ENCODE results near the gene CCNF. TPM values are rescaled to one million over a fixed set of nuclear protein-coding genes. Genes with fewer than 3 reads are reported as not detected.
A peak's percentile ranks its signal among the peaks of the same experiment; 100 is the strongest.

CCNF gene
- total RNA-seq, 2 experiments from 2014 or later: 0.81 to 1.3 TPM

DNA sequence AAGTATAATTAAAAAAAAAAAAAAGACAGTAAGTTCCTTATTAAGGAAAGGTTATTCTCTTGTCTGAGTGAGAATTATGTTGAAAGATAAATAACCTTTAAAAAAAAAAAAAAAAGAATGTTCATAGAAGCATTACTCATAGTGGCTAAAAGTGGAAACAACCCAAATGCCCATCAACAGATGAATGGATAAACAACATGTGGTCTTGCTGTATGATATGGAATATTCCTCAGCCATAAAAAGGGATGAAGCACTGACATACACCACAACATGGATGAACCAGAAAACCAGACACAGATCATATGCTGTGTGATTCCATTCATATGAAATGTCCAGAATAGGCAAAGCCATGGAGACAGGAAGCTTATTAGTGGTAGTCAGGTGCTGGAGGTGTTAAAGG, 9.2 kb upstream of the CCNF start:
- Histone ChIP-seq H3K36me3 (ENCODE audit: insufficient read depth, low read length) (no peaks in the 10 kb centered on the region), H3K27me3 (ENCODE audit: control insufficient read depth in 1 of 2, insufficient read depth in 2 of 2, low read length in 2 of 2) (peaks cover 0 to 3% of the 10 kb centered on the region in 2 experiments), H3K27ac (ENCODE audit: low read depth in 1 of 2, low read length in 2 of 2) (no peak overlapping the region), H3K4me3 (ENCODE audit: low read length) (no peak overlapping the region), H3K9me3 (ENCODE audit: control insufficient read depth in 1 of 2, insufficient read depth in 1 of 2, low read length in 2 of 2) (no peaks in the 10 kb centered on the region), H3K4me1 (ENCODE audit: insufficient read depth, low read length) (peaks cover 5% of the 10 kb centered on the region)
- Mint-ChIP-seq H3K4me1 (ENCODE audit: low read depth) (no peaks in the 10 kb centered on the region), H3K36me3 (ENCODE audit: low read depth) (no peaks in the 10 kb centered on the region), H3K27ac (no peak overlapping the region), H3K4me3 (no peak overlapping the region), H3K27me3 (peaks cover 9% of the 10 kb centered on the region), H3K9me3 (no peaks in the 10 kb centered on the region)
- DNase-seq: no peak
- ChIA-PET CTCF (interaction anchor here (1.2 kb wide), 1 partner anchor 82 kb away, joined by 3 read pairs; no protein-coding TSS in a partner anchor), POLR2A (no interaction called here)
- TF ChIP-seq, protein P1, sequence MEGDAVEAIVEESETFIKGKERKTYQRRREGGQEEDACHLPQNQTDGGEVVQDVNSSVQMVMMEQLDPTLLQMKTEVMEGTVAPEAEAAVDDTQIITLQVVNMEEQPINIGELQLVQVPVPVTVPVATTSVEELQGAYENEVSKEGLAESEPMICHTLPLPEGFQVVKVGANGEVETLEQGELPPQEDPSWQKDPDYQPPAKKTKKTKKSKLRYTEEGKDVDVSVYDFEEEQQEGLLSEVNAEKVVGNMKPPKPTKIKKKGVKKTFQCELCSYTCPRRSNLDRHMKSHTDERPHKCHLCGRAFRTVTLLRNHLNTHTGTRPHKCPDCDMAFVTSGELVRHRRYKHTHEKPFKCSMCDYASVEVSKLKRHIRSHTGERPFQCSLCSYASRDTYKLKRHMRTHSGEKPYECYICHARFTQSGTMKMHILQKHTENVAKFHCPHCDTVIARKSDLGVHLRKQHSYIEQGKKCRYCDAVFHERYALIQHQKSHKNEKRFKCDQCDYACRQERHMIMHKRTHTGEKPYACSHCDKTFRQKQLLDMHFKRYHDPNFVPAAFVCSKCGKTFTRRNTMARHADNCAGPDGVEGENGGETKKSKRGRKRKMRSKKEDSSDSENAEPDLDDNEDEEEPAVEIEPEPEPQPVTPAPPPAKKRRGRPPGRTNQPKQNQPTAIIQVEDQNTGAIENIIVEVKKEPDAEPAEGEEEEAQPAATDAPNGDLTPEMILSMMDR (IDR thresholded peaks at IDR 0.05): no peak
- intact Hi-C loops (cut with DNase I, micrococcal nuclease): no loop called here
- ATAC-seq (ENCODE audit: poor library complexity): no peak

DNA sequence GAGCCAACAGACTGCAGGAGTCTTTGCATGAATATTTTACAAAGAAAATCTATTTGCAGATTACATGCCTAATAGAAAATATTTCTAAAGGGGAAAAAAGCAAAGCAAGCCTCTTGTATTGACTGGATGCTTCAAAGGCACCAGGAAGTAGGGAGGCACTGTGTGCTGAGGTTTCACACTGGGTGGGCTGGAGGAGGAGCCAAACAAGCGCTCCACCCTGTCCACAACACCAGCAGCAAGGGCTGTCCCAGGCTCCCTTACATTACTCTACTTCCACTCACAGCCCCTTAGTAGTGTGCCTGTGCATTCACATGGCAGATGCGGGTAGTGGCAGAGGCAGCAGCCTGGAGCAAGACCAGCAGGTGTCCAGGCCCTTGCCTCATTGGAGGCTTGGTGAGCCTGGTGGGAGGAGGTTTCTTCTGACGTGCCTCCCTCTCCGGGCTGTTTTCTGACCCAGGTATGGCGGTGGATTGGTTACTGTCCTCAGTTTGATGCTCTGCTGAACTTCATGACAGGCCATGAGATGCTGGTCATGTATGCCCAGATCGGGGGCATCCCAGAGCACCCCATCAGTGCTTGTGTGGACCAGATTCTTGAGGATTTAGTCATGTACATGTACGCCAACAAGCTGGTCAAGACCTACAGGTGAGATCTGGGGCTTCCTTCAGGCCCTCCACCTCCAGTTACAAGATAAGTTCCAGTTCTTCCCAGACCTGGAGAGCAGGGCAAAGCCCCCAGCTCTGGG, 7.0 kb upstream of the CCNF start:
- H3K27ac ChIP-seq (ENCODE audit: low read depth in 1 of 2, low read length in 2 of 2): no peak overlapping the region
- TF ChIP-seq, protein P1 (IDR thresholded peaks at IDR 0.05): no peak
- no peak overlapping the region for H3K4me3 ChIP-seq (ENCODE audit: low read length)
- ChIA-PET POLR2A (no interaction called here), CTCF (interaction anchor here (0.6 kb wide), 1 partner anchor 8 kb away, joined by 3 read pairs; no protein-coding TSS in a partner anchor)
- H3K27me3 ChIP-seq (ENCODE audit: control insufficient read depth in 1 of 2, insufficient read depth in 2 of 2, low read length in 2 of 2): no peaks in the 10 kb centered on the region
- no peak for ATAC-seq (ENCODE audit: poor library complexity)
- intact Hi-C loops (cut with DNase I, micrococcal nuclease): no loop called here
- Mint-ChIP-seq H3K27ac (no peak overlapping the region), H3K27me3 (no peaks in the 10 kb centered on the region), H3K9me3 (no peaks in the 10 kb centered on the region), H3K36me3 (ENCODE audit: low read depth) (no peaks in the 10 kb centered on the region), H3K4me1 (ENCODE audit: low read depth) (no peaks in the 10 kb centered on the region), H3K4me3 (no peak overlapping the region)
- H3K9me3 ChIP-seq (ENCODE audit: control insufficient read depth in 1 of 2, insufficient read depth in 1 of 2, low read length in 2 of 2): no peaks in the 10 kb centered on the region
- peak in 1 of 14 experiments; percentile 33 for DNase-seq
- peaks cover 5% of the 10 kb centered on the region for H3K4me1 ChIP-seq (ENCODE audit: insufficient read depth, low read length)
- no peaks in the 10 kb centered on the region for H3K36me3 ChIP-seq (ENCODE audit: insufficient read depth, low read length)

DNA sequence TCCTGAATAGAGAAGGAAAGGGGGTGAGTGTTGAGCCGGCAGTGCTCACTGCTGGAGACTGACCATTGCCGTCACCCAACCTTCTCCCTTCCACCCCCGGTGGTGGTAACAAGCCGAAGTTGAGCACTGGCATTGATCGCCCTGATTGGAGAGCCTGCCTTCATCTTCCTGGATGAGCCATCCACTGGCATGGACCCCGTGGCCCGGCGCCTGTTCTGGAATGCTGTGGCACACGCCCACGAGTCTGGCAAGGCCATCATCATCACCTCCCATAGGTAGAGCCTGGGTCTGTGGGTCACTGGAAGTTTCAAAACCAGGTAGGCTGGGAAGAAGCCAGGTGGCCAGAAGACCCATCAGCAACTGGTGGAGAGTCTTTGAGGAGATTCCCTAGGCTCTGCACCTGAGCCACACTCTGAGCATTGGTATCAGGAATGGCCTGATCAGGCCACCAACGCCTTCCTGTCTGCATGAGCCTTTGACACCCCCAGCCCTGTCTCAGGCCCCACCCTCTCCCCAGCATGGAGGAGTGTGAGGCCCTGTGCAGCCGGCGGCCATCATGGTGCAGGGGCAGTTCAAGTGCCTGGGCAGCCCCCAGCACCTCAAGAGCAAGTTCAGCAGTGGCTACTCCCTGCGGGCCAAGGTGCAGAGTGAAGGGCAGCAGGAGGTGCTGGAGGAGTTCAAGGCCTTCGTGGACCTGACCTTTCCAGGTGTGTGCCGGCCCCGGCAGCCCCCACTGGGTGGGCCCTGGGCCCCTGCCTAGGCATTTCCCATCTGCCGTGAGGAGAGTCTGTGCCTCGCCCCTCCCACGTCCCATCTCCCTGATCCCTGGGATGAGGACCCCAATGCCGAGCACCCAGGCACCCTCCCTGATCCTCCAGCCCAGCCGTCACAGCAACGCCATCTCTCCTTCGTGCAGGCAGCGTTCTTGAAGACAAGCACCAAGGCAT, 4.9 kb upstream of the CCNF start:
- Histone ChIP-seq H3K27ac (ENCODE audit: low read depth in 1 of 2, low read length in 2 of 2) (no peak overlapping the region), H3K9me3 (ENCODE audit: control insufficient read depth in 1 of 2, insufficient read depth in 1 of 2, low read length in 2 of 2) (no peaks in the 10 kb centered on the region), H3K36me3 (ENCODE audit: insufficient read depth, low read length) (no peaks in the 10 kb centered on the region), H3K4me1 (ENCODE audit: insufficient read depth, low read length) (peaks cover 13% of the 10 kb centered on the region), H3K4me3 (ENCODE audit: low read length) (no peak overlapping the region), H3K27me3 (ENCODE audit: control insufficient read depth in 1 of 2, insufficient read depth in 2 of 2, low read length in 2 of 2) (no peaks in the 10 kb centered on the region)
- no peak for ATAC-seq (ENCODE audit: poor library complexity)
- H3K9me3 Mint-ChIP-seq: no peaks in the 10 kb centered on the region
- no peak for DNase-seq
- intact Hi-C loops (cut with DNase I, micrococcal nuclease): loop anchor here in 1 of 2 experiments (5.0 kb wide), 3 partner anchors 63 to 227 kb away; partner anchors contain the start of genes CASKIN1 and CEMP1
- H3K27me3 Mint-ChIP-seq: no peaks in the 10 kb centered on the region
- TF ChIP-seq, protein P1 (IDR thresholded peaks at IDR 0.05): no peak
- no peak overlapping the region for H3K27ac Mint-ChIP-seq
- H3K4me1 Mint-ChIP-seq (ENCODE audit: low read depth): peaks cover 11% of the 10 kb centered on the region
- ChIA-PET CTCF (interaction anchor here (1.0 kb wide), 1 partner anchor 13 kb away, joined by 3 read pairs; no protein-coding TSS in a partner anchor), POLR2A (no interaction called here)
- no peak overlapping the region for H3K4me3 Mint-ChIP-seq
- H3K36me3 Mint-ChIP-seq (ENCODE audit: low read depth): no peaks in the 10 kb centered on the region

Data from CD4-positive, alpha-beta T cell (primary cell).